Thymus (tissue), 11 donors: ENCODE measurements around the gene VWC2L. TPM values are rescaled to one million over a fixed set of nuclear protein-coding genes. Genes with fewer than 3 reads are reported as not detected.

Experiments used
- DNase-seq, 9 donors: peaks; one replicate each; pipeline ENCODE4 v3.0.0-alpha.2; 2013; ENCODE audit warnings: low spot score in 9 of 9, low read depth in 6 of 9, missing footprints in 1 of 9
- H3K27ac ChIP-seq, 2 donors: one replicate each; pipeline ENCODE4 v1.5.1; 2013; ENCODE audit warnings: control low read depth in 1 of 2, low read depth in 1 of 2, low read length in 1 of 2, mild to moderate bottlenecking in 1 of 2, moderate library complexity in 1 of 2
- H3K27me3 ChIP-seq, 2 donors: one replicate each; pipeline ENCODE4 v1.5.1; 2013; ENCODE audit warnings: low read length in 1 of 2; ENCODE audit not compliant: control insufficient read depth in 2 of 2, insufficient read depth in 1 of 2
- H3K36me3 ChIP-seq, 2 donors: one replicate each; pipeline ENCODE4 v1.5.1; 2013; ENCODE audit warnings: low read length in 1 of 2, mild to moderate bottlenecking in 1 of 2, moderate library complexity in 1 of 2; ENCODE audit not compliant: control insufficient read depth in 2 of 2, insufficient read depth in 2 of 2
- H3K4me1 ChIP-seq, 2 donors: one replicate each; pipeline ENCODE4 v1.5.1; 2013; ENCODE audit warnings: low read length in 2 of 2; ENCODE audit not compliant: control insufficient read depth in 2 of 2, insufficient read depth in 2 of 2
- H3K4me3 ChIP-seq, 2 donors: one replicate each; pipeline ENCODE4 v1.5.1; 2013; ENCODE audit warnings: low read length in 2 of 2, control low read depth in 1 of 2, mild to moderate bottlenecking in 1 of 2
- H3K9me3 ChIP-seq, 2 donors: one replicate each; pipeline ENCODE4 v1.5.1; 2013; ENCODE audit warnings: low read length in 1 of 2, mild to moderate bottlenecking in 1 of 2; ENCODE audit not compliant: control insufficient read depth in 2 of 2, insufficient read depth in 1 of 2
- WGBS: extraction: QIAGEN DNeasy Blood & Tissue Kit; methylation state at CpG from one replicate; pipeline ENCODE4 v1.1.7; 2013; 5-methylcytosine and 5-hydroxymethylcytosine counted together
- polyA plus RNA-seq: library from polyadenylated mRNA; stranded (reverse); fragments of 200-250 nt; gene quantifications from one replicate; pipeline ENCODE4 v1.2.3, GENCODE V29; 2013
- total RNA-seq: library from RNA; stranded (reverse); fragments of 120-200 nt; gene quantifications from one replicate; pipeline ENCODE4 v1.2.4, GENCODE V29; 2013
- donor health status: healthy.

VWC2L gene
- total and polyA plus RNA-seq, 2 donors: 0.02 TPM; not detected in 1

DNA sequence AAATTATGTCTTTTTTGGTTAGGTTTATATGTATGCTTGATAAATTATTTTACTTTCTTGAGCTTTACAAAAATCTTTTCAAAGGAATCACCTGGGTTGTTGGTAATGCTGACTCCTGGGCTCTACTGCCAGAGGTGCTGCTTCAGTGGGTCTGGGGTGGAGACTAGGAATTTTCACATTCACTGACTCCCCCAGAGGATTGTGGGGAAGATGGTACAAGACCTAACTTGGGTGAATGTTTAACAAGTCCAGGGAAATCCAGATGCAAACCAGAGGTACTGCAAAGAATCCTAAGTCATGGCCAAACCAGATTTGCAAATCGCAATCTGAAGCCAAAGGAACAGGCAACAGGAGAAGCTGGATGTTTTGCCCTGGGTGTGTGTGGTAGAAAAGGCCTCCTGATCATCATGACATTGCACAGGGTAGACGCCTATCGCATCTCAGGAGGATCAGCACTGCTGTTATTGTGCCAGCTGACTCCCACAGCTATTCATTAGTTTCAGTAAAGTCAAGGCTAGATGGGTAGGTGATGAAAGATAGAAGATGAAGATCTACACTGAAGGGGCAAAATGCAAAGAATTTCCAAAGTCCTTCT, 213.4 kb downstream of the VWC2L start:
- no peaks in the 10 kb centered on the region for H3K4me1 ChIP-seq

DNA sequence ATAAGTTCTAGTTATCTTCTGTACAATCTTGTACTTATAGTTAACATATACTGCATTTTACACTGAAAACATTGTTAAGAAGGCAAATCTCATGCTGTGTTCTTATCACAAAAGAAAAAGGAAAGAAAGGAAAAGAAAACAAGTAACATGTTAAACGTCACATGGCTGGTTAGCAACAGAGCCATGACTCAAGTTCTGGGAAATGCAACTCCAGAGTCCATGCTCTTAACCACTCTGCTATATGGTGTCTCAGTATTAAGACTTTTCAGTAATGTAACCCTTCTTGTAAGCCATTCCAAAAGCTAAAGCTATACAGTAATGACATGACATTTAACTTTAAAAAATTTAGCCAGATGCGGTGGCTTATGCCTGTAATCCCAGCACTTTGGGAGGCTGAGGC, 217.2 kb downstream of the VWC2L start:
- 90% methylated on average over 2 of the region's 2 CpGs for WGBS
- no peaks in the 10 kb centered on the region for H3K36me3 ChIP-seq
- no peak for DNase-seq
- no peak overlapping the region for H3K4me3 ChIP-seq
- no peaks in the 10 kb centered on the region for H3K4me1 ChIP-seq
- H3K27ac ChIP-seq: no peak overlapping the region
- H3K9me3 ChIP-seq: no peaks in the 10 kb centered on the region
- no peaks in the 10 kb centered on the region for H3K27me3 ChIP-seq

More for the DNA sequence above, 213.4 kb downstream of the VWC2L start:
- no peak overlapping the region for H3K27ac ChIP-seq
- no peaks in the 10 kb centered on the region for H3K9me3 ChIP-seq
- 95% methylated on average over 3 of the region's 3 CpGs for WGBS
- H3K36me3 ChIP-seq: no peaks in the 10 kb centered on the region
- H3K4me3 ChIP-seq: no peak overlapping the region
- H3K27me3 ChIP-seq: no peaks in the 10 kb centered on the region
- DNase-seq: no peak
